H1 (cell line): Measurements from ENCODE around the gene CBX4. TPM values are rescaled to one million over a fixed set of nuclear protein-coding genes. Genes with fewer than 3 reads are reported as not detected.

ENCODE experiments used
- CBX5 ChIP-seq: fragments of 300-800, 300-1000 bp; sonication (generic); IDR thresholded peaks from 2 replicates; pipeline ENCODE4 v1.7.1; 2016; ENCODE audit warnings: antibody characterized with exemption, low read length, low read depth
- CHD1 ChIP-seq: IDR thresholded peaks from 2 replicates; pipeline ENCODE4 v1.6.1; 2012; ENCODE audit warnings: low read depth, low read length, improper control_type of control experiment
- CHD2 ChIP-seq: IDR thresholded peaks from 2 replicates; pipeline ENCODE4 v1.6.1; 2012; ENCODE audit warnings: low read length, improper control_type of control experiment
- CTCF ChIP-seq, 3 experiments: IDR thresholded peaks; 1 replicate in 2 of 3; 2 replicates in 1 of 3; pipeline versions ENCODE4 v1.5.1 to v1.6.1; 2011; ENCODE audit warnings: low read length in 3 of 3, mild to moderate bottlenecking in 3 of 3, inconsistent platforms in 2 of 3, low read depth in 1 of 3, moderate library complexity in 1 of 3; ENCODE audit not compliant: insufficient read depth in 1 of 3; ENCODE audit errors: control extremely low read depth in 1 of 3
- GABPA ChIP-seq: IDR thresholded peaks from 2 replicates; pipeline ENCODE4 v1.6.1; 2011; ENCODE audit warnings: mild to moderate bottlenecking, low read length, moderate library complexity, borderline replicate concordance; ENCODE audit not compliant: insufficient read depth
- PHF8 ChIP-seq: fragments of 200-600 bp; sonication (generic); conservative IDR thresholded peaks from 2 replicates; pipeline ENCODE4 v1.7.1; 2012; ENCODE audit warnings: low read depth, mild to moderate bottlenecking, inconsistent platforms, low read length, moderate library complexity
- POLR2AphosphoS5 ChIP-seq: IDR thresholded peaks from 2 replicates; pipeline ENCODE4 v1.6.1; 2011; ENCODE audit warnings: low read depth, low read length
- TCF12 ChIP-seq: IDR thresholded peaks from 2 replicates; pipeline ENCODE4 v1.6.1; 2011; ENCODE audit warnings: low read depth, mild to moderate bottlenecking, low read length
- polyA plus RNA-seq, 7 experiments: library from polyadenylated mRNA; depleted of rRNA in 3 of 7; stranded (reverse) in 5 of 7; unstranded in 2 of 7; fragments of >200 nt in 5 of 7; fragments of 200-250 nt in 2 of 7; gene quantifications; 1 replicate in 5 of 7; 2 replicates in 1 of 7; 4 replicates in 1 of 7; pipeline versions ENCODE4 v1.2.1 to v1.2.3, GENCODE V29; 2011 to 2013; ENCODE audit warnings: missing spikeins in 2 of 7, mixed read lengths in 2 of 7
- total RNA-seq: library from RNA; stranded (reverse); fragmentation: NEBNext Ultra II Directional; extraction: Animal tissue kit (Norgen Biotek cat#: 25700); gene quantifications from 2 replicates; pipeline ENCODE4 v1.2.1, GENCODE V29; 2021

The CBX4 gene
- total and polyA plus RNA-seq, 2 of the 8 experiments (the other 6 are each of a cell fraction or from before 2014, with no cell fraction given) = 1.8 to 4.0 TPM

- TF ChIP-seq CTCF (IDR thresholded peaks at IDR 0.05; ENCODE audit: control extremely low read depth in 1 of 3, insufficient read depth in 1 of 3, low read depth in 1 of 3, low read length in 3 of 3) (no peak), CBX5 (no peak), PHF8 (no peak), GABPA (no peak), POLR2AphosphoS5 (no peak), CHD2 (no peak), TCF12 (no peak), CHD1 (no peak)
Observed at GRCh38 chr17:79845601-79845949, 6.3 kb upstream of the CBX4 start (continued).
